ENCODE data around the gene USP6NL. TPM values are rescaled to one million over a fixed set of nuclear protein-coding genes. Genes with fewer than 3 reads are reported as not detected.
A peak's percentile ranks its signal among the peaks of the same experiment; 100 is the strongest.
"Not testable (repeated sequence)": the region's sequence is repeated elsewhere in the genome, so short reads cannot be mapped to it uniquely, and the experiment has no call there.

The USP6NL gene
- total and polyA plus RNA-seq, 2 of the 13 experiments (the other 11 are each of a cell fraction or from before 2014, with no cell fraction given) = 10.5 to 22.9 TPM

- ATAC-seq; FAIRE-seq; H3K79me2 ChIP-seq (ENCODE audit: insufficient read depth, low read length); H3K27ac ChIP-seq (ENCODE audit: extremely low read length, insufficient read depth, low read length); H4K20me1 ChIP-seq (ENCODE audit: insufficient read depth, low read length); in situ Hi-C loops (cut with HindIII; ENCODE audit: extremely low pct_ligation_motif_present, low pct_unique_long_range_greater_than_20kb); DNase-seq (ENCODE audit: low spot score); H2AFZ ChIP-seq (ENCODE audit: low read length); CTCF ChIA-PET (ENCODE audit: low intra/inter-chr PET ratio, low total read pairs); H3K9me3 ChIP-seq (ENCODE audit: low read length); H3K9ac ChIP-seq (ENCODE audit: insufficient read depth, low read depth, low read length); H3K27me3 ChIP-seq (ENCODE audit: control insufficient read depth in 1 of 2, insufficient read depth in 2 of 2, low read length in 2 of 2); H3K4me1 ChIP-seq (ENCODE audit: insufficient read depth, low read length); H3K4me3 ChIP-seq (replicated peaks in 1 of 3; ENCODE audit: insufficient read depth in 1 of 3, low read depth in 2 of 3, low read length in 3 of 3); intact Hi-C loops (cut with micrococcal nuclease; ENCODE audit: unreplicated experiment); POLR2A ChIA-PET; BruUV-seq (replicated peaks); H3K4me2 ChIP-seq (ENCODE audit: low read depth, low read length): not testable (repeated sequence)
- peaks cover 20 to 61% of the 10 kb centered on the region in 2 experiments for H3K36me3 ChIP-seq (replicated peaks in 1 of 2; ENCODE audit: control insufficient read depth in 1 of 2, insufficient read depth in 2 of 2, low read length in 2 of 2)
- 91% methylated on average over 12 of the region's 13 CpGs for WGBS (ENCODE audit: low lambda C conversion rate)
- TF ChIP-seq CTCF (CRISPR knock-in tag; IDR thresholded peaks at IDR 0.05) = peak; percentile 24
- TF ChIP-seq ZBTB33 (CRISPR knock-in tag; IDR thresholded peaks at IDR 0.05) = peak; percentile 100
Observed at GRCh38 chr10:11494923-11495322, 116.5 kb downstream of the USP6NL start.

- ChIA-PET POLR2A (no interaction called here), CTCF (ENCODE audit: low intra/inter-chr PET ratio, low total read pairs) (no interaction called here)
- no peaks in the 10 kb centered on the region for H3K27me3 ChIP-seq (ENCODE audit: control insufficient read depth in 1 of 2, insufficient read depth in 2 of 2, low read length in 2 of 2)
- no peaks in the 10 kb centered on the region for H4K20me1 ChIP-seq (ENCODE audit: insufficient read depth, low read length)
- in situ Hi-C loops (cut with HindIII; ENCODE audit: extremely low pct_ligation_motif_present, low pct_unique_long_range_greater_than_20kb) (no loop called here), intact Hi-C loops (cut with micrococcal nuclease; ENCODE audit: unreplicated experiment) (no loop called here)
- FAIRE-seq = no peak
- no peak overlapping the region for H2AFZ ChIP-seq (ENCODE audit: low read length)
- no peak for ATAC-seq
- H3K4me3 ChIP-seq (replicated peaks in 1 of 3; ENCODE audit: insufficient read depth in 1 of 3, low read depth in 2 of 3, low read length in 3 of 3) = no peak overlapping the region
- no peaks in the 10 kb centered on the region for H3K4me1 ChIP-seq (ENCODE audit: insufficient read depth, low read length)
- BruUV-seq (replicated peaks) = no TSS peak
- no peak overlapping the region for H3K27ac ChIP-seq (ENCODE audit: extremely low read length, insufficient read depth, low read length)
- 98% methylated on average over 6 of the region's 6 CpGs for WGBS (ENCODE audit: low lambda C conversion rate)
- DNase-seq (ENCODE audit: low spot score) = no peak
- H3K79me2 ChIP-seq (ENCODE audit: insufficient read depth, low read length) = no peaks in the 10 kb centered on the region
- no peak overlapping the region for H3K9ac ChIP-seq (ENCODE audit: insufficient read depth, low read depth, low read length)
- no peak overlapping the region for H3K4me2 ChIP-seq (ENCODE audit: low read depth, low read length)
- H3K36me3 ChIP-seq (replicated peaks in 1 of 2; ENCODE audit: control insufficient read depth in 1 of 2, insufficient read depth in 2 of 2, low read length in 2 of 2) = peaks cover 20 to 62% of the 10 kb centered on the region in 2 experiments
- H3K9me3 ChIP-seq (ENCODE audit: low read length) = no peaks in the 10 kb centered on the region
- TF ChIP-seq CREB3 (CRISPR knock-in tag; IDR thresholded peaks at IDR 0.05) (no peak), ZNF687 (CRISPR knock-in tag; IDR thresholded peaks at IDR 0.05) (0 out of 2 replicates have a peak, but pooled peaks have one; percentile 10), AGO2 (optimal IDR thresholded peaks at IDR 0.05; ENCODE audit: low read depth, low read length) (peak; percentile 68)
Observed at GRCh38 chr10:11493646-11494045, 117.8 kb downstream of the USP6NL start.

Measured in HepG2 (cell line).